H7 (cell line): ENCODE data around the gene DNAJC5. TPM values are rescaled to one million over a fixed set of nuclear protein-coding genes. Genes with fewer than 3 reads are reported as not detected.

Source experiments
- DNase-seq: peaks from one replicate; pipeline ENCODE4 v3.0.0; 2012
- H3K27me3 ChIP-seq: 2 replicates; pipeline ENCODE4 v1.6.0; 2011; ENCODE audit warnings: mild to moderate bottlenecking, low read length; ENCODE audit not compliant: control insufficient read depth, insufficient read depth
- H3K36me3 ChIP-seq: replicated peaks from 2 replicates; pipeline ENCODE4 v1.5.1; 2011; ENCODE audit warnings: low read length; ENCODE audit not compliant: control insufficient read depth, insufficient read depth
- H3K4me3 ChIP-seq: 2 replicates; pipeline ENCODE4 v1.5.1; 2011; ENCODE audit warnings: low read depth, mild to moderate bottlenecking, control low read depth, low read length, moderate library complexity; ENCODE audit not compliant: insufficient read depth
- total RNA-seq: library from RNA; depleted of rRNA; stranded (reverse); fragments of >200 nt; shearing (Covaris generic); gene quantifications from 2 replicates; pipeline ENCODE4 v1.2.3, GENCODE V29; 2014; rRNA removed

The DNAJC5 gene
- total RNA-seq, 1 experiment from 2014 or later: 30.8 TPM

DNA sequence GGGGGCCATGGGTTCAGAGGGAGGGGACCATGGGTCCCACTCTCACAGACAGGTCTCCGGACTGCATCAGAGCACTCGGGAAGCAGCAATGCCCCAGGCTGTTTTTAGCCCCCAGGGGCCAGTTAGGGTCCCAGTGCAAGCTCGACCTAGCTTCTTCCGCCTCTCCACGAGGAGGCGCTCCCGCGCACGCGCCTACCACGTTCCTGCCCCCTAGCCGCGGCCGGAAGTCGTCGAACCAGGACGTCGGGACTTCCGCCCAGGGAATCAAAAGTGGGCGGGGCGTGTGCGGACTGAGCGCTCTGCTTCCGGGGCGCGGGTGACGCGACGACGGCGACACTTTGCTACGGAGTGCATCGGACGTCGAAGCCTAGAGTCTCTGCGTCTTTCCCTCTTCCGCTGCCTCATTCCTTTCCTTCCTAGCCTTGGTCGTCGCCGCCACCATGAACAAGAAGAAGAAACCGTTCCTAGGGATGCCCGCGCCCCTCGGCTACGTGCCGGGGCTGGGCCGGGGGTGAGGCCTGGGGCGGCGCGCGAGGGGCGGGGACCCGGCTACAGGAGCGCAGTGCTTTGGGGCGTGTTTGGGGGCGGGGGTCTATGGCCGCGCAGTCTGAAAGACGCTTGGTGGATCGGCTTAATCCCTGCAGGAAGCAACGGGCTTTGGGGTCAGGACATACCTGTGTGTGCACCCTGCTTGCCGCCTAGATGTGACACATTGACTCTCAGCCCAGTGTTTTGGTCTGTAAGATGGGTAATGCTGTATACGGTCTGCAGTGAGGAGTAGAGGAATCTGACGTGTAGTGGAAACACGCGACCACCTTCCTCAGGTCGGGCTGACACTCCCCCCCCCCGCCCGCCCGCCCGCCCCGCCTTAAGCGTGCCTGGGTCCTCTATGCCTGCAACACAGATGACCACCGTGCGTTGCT lies 86.1 kb downstream of the DNAJC5 start, which contains the start of gene PRPF6:
Gene PRPF6 (plus strand): TSS at position 327 of the 923 bp plus-strand sequence. CDS start 114 bp downstream, at position 441.
- DNase-seq: peak; percentile 99
- H3K27me3 ChIP-seq: peaks cover 8% of the 10 kb centered on the region; the same call in 1 of the 2 replicates
- H3K4me3 ChIP-seq: peak within 1 kb of the TSS; percentile 80
- peaks cover 13% of the 10 kb centered on the region for H3K36me3 ChIP-seq

- no peak for DNase-seq
- peaks cover 16% of the 10 kb centered on the region for H3K36me3 ChIP-seq
- H3K27me3 ChIP-seq: peaks cover 7% of the 10 kb centered on the region; the same call in 1 of the 2 replicates
- H3K4me3 ChIP-seq: no peak overlapping the region
Observed at GRCh38 chr20:63982937-63983336, 88.0 kb downstream of the DNAJC5 start.

Other genes with a start within 250 kb of the DNAJC5 start
- gene STMN3, start 241.7 kb upstream of the DNAJC5 start, total RNA-seq: 24.9 and 32.7 TPM in 2 replicates
- gene RTEL1, start 236.8 kb upstream of the DNAJC5 start, total RNA-seq: 15.1 and 22.4 TPM in 2 replicates
- not detected in 2 replicates for gene TNFRSF6B, start 198.5 kb upstream of the DNAJC5 start, total RNA-seq
- 24.2 and 26.2 TPM in 2 replicates for gene ARFRP1, start 187.2 kb upstream of the DNAJC5 start, total RNA-seq
- gene ZGPAT, start 187.1 kb upstream of the DNAJC5 start, total RNA-seq: 32.6 and 52.0 TPM in 2 replicates
- gene LIME1, start 158.5 kb upstream of the DNAJC5 start, total RNA-seq: 7.7 and 10.5 TPM in 2 replicates
- gene SLC2A4RG, start 155.3 kb upstream of the DNAJC5 start, total RNA-seq: 38.3 and 62.2 TPM in 2 replicates
- gene ZBTB46, start 63.9 kb upstream of the DNAJC5 start, total RNA-seq: 13.5 and 20.0 TPM in 2 replicates
- not detected in 2 replicates for gene ABHD16B, start 33.6 kb upstream of the DNAJC5 start, total RNA-seq
- 76.0 and 79.3 TPM in 2 replicates for gene TPD52L2, start 29.9 kb upstream of the DNAJC5 start, total RNA-seq
- gene UCKL1, start 61.3 kb downstream of the DNAJC5 start, total RNA-seq: 21.8 and 26.6 TPM in 2 replicates
- gene ZNF512B, start 74.8 kb downstream of the DNAJC5 start, total RNA-seq: 13.3 and 15.5 TPM in 2 replicates
- 3.8 and 5.7 TPM in 2 replicates for gene SAMD10, start 84.5 kb downstream of the DNAJC5 start, total RNA-seq
- 70.8 and 75.3 TPM in 2 replicates for gene PRPF6, start 86.0 kb downstream of the DNAJC5 start, total RNA-seq
- gene C20orf204, start 141.1 kb downstream of the DNAJC5 start, total RNA-seq: 1.1 and 1.6 TPM in 2 replicates
- gene SOX18, start 154.5 kb downstream of the DNAJC5 start, total RNA-seq: 0.52 and 1.2 TPM in 2 replicates
- 27.3 and 29.4 TPM in 2 replicates for gene TCEA2, start 168.1 kb downstream of the DNAJC5 start, total RNA-seq
- gene RGS19, start 184.4 kb downstream of the DNAJC5 start, total RNA-seq: 24.3 and 27.0 TPM in 2 replicates
- gene OPRL1, start 185.0 kb downstream of the DNAJC5 start, total RNA-seq: 2.4 and 4.4 TPM in 2 replicates
- gene LKAAEAR1, start 189.3 kb downstream of the DNAJC5 start, total RNA-seq: 0.45 TPM in 1 of 2 replicates, not detected in the other
- gene NPBWR2, start 212.4 kb downstream of the DNAJC5 start, total RNA-seq: not detected in 2 replicates